Smooth muscle cell of the brain vasculature (primary cell): Measurements from ENCODE around the gene EPHB6.

Experiments used
- DNase-seq: peaks from one replicate; pipeline ENCODE4 v3.0.0-alpha.2; 2012; ENCODE audit warnings: low read depth, low spot score

EPHB6 gene

DNA sequence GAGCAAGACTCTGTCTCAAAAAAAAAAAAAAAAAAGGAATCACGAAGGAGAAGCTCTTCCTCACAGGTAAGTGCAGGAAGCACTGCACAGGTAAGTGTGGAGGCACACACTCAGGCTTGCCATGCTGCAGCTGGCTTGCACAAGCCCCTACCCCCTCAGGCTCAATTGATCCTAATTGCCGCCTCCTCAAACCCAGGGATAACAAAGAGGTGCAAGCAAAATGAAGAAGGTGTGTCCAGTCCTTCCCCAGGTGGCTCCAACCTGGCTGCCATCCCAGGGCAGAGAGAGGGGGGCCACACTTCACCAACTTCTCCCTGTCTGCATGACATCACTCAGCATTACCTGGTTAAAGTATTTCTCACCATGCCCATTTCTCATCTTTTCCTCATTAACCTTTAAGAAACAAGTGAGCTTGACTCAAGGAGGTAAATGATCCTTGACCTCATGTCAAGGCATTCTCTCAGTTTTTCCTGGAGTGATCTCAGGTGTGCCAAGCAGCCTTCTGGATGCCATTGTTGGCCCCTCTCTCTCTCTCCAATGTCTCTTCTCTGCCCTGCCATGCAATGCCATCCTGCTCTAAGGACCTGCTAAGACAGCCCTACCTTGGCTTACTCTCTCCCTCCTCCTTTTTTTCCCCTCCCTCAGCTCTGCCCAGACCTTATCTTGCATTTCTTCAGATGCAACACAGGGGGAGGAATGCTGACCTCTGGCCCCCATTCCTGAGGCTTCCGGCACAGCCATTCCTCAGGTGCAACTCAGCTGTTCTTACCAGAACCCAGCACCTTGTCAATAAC, 43.7 kb downstream of the EPHB6 start:
- DNase-seq, result no peak

DNA sequence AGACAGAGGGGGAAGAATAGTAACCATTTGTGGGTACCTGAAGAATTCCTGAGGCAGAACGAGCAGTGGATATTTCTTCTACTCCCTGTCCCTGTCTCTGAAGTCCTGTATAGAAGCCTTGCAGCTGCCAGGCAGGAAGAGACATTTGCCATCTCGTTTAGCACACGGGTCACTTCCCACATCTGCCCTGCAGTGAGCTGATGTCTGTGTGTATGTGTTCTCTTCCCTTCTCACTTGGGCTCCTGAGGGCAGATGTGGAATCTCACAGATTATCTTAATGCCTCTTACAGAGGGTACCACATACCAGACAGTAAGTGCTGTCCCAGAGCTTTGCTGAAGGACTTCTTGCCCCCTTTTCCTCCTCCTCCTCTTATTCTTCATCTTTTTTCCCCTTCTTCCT, 44.8 kb downstream of the EPHB6 start:
- DNase-seq, result no peak

DNA sequence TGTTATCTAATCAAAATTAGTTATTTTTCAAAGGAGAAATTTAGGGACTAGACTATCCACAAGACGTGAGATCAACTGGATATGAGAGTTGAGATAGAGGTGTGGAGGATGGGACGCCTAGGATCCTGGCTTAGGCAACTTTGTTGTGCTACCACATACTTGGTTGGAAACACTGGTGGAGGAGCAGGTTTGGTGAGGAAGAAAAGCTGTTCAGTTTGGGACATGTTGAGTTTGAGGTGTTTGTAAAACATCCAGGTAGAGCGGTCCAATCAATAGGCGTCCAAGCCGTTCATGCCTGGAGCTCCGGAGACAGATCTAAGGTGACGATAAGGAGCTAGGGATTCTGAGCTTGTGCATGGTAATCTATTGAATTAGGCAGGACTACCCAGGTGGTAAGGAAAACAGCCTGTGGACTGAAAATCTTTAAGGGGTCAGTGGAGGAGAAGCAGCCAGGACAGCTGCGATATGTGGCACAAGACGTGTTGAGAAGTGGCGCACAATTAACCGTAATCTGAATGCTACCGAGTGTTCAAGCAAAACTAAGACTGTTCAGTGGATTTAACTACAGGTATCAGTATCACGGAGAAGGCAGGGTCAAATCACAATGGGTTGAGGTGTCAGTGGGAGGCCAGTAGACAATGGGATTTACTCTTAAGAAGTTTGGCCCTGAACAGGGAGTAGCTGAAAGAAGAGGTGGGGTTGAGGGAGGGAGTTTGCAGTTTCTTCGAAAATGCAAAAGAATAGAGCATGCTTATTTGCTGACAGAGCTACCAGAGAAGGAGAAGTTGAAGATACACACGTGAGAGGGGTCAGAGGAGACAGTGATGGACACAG, 46.8 kb downstream of the EPHB6 start:
- DNase-seq, result no peak

DNA sequence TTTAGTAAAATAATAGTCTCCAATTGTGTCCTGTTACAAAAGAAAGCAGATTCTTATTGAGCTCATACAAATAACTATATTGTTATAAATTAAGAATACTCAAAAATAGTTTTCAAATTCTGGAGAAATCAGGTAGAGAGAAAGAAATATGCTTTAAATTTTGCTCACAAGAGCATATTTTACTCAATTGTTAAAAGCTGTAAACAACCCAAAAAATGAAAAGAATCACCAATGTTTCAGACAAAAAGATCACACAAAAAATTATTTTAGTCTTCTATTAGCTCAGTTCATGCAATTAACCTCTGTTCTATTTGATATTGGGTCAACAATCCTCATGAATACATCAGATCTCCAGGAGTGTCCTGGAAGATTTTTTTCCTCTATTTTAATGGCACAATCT, 49.3 kb downstream of the EPHB6 start:
- no peak for DNase-seq

DNA sequence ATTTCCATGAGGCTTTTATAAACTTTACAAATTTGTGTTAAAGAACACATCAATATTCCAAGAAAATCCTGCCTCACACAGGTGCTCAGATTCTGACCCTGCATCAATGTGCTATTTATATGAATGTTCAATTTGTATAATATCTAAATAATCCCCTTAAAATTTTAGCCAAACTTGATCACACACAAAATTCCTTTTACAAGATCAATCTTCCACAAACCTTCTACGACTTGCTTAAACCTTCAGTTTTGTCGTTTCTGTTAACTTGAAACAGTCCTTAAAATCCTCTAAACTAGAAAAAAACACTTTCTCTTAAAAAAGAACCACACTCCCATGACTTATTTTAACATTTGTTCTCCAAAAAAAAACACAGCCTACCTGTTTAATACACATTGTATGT, 50.9 kb downstream of the EPHB6 start:
- no peak for DNase-seq

DNA sequence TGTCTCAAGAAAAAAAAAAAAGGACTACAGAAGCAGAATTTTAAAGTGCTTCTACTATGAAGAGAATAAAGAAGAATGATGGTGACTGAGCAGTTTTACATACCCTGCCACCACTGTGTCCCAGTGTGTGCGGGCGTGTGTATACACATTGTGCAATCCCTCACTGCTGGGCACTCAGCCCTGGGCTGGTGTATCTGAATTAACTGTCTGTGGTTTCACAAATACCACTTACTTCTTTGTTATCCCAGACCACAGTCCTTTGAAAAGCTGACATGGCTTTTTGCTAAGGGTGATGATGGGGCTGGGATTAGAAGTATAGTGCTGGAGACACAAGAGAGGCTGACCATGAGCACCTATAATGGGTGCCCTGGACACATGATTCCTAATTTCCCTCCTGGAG, 51.8 kb downstream of the EPHB6 start:
- no peak for DNase-seq

DNA sequence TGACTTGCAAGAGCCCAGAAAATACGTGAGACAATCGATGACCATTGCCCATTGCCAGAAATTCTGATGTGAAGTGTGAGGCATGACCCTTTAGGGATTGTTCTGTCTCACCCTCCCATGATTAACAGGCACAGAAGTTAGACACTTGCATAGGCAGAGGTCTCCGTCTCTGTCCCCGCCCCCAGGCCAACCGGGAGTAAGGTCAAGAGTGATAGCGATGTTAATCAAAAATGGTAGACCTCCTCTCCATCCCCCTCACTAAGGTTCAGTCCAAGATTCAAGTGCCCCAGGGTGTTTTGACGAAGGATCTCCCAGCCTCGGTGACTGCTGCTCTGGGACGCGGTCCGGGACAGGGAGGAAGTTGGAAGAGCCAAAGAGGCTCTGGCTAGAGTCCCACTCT, 53.4 kb downstream of the EPHB6 start:
- DNase-seq, result no peak

DNA sequence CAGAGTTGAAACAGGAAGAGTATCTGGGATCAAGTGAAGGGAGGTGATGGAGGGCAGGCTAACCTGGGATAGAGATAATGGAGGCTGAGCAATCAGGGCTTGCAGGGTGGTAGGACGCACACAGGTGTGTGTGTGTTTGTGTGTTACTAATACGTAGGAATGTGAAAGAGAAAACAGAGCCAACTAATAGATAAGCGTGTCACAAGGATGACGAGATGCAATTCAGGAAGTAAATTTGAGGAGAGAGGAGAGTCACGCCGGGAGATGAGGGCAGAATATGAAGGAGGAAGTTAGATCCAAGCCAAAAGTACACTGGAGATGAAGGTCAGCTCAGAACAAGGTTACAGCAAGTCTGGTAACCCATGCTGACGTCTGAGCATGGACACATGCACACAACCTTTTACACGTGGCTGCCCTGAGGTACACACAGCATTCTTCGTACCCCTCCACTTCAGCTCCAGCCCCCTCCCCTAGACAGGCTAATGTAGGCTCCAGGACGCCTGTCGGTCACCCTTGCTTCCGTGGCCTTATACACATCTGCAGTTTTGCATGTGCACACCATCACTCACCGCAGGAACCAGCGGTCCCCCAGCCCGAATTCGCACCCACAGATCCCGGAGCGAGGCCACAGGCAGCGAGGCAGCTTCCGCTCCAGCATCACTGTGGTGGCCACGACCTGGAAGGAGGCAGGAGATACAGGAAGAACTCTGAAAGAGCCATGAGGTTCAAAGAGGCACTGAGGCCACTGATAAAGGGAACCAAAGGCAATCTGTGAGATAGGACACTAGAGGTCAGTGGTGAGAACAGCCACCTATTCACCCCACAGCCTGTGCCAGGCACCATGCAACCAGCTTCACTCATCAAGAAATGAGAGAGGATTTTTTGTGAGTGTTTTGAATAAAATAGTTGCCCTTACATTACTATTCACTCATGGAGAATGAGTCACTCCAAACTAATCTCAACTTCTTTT, 54.3 kb downstream of the EPHB6 start:
- no peak for DNase-seq

DNA sequence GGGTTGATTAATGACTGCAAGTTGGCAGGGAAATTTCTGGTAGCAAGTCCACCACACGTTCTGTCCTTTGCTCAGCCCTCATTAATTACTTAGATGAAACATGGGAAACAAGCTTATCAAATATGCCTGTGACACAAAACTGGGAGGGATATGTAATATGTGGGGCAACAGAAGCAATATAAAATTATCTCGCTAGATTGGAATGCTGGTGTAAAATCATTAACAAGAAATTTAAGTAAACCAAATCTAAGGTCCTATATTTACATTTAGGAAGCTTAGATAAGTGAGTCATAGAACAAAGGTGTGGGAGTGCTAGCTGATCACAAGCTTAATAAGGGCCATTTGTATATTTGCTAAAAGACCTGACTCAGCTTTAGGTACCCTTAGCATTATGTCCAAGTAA, 55.2 kb downstream of the EPHB6 start:
- DNase-seq, result no peak

DNA sequence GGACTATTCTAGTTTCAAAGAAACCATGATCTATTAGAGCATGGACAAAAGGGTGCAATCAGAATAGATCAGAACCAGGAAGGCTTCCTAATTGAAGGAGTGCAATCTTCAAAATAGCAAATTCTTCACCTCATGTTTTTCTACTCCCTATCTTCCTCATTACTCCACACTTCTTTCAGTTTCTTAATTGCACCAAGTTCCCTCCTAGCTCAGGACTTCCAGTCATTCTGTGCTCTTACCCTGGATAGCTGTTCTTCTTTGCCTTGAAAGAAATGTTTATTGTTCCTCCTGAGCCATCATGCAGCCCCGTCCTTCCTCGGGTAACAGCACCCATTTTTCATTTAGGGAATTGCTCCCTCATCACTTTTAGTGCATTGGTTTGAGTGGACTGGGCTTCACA, 55.6 kb downstream of the EPHB6 start:
- no peak for DNase-seq

DNA sequence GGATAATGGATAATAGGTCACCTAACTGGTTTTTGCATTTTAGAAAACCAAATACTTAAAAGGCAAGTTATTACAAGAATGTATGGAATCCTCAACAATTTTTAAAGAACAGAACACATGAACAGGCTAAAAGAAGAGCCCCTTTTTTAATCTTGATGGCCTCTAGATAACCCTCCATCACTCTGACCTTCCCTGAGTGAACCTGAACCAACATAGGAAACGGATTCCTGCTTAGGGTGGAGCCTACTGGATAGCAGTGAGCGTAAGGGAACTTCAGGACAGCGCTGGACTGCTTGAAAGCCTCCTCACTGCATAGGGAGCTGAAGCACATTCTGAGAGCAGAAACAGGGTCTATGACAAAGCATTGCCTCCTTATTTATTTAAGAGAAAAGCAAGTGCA, 58.2 kb downstream of the EPHB6 start:
- DNase-seq, result no peak

DNA sequence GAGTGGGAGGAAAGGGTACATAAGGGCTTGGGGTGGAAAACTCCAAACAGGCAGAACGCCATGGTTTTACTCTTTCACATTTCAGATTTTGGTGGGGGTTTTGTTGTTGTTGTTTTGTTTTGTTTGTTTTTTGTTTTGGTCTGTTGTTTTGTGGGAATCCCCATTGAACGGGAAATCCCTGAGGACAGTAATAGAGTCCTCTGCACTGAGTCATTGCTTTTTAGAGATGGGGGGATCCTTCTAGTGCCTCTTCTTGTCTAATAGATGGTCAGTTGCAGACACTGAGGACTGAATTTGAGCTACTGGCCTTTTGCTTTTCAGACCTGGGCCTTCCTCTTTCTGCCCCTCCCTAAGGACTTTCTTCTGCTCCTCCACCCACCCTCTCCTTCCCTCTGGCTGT, 58.7 kb downstream of the EPHB6 start:
- no peak for DNase-seq

DNA sequence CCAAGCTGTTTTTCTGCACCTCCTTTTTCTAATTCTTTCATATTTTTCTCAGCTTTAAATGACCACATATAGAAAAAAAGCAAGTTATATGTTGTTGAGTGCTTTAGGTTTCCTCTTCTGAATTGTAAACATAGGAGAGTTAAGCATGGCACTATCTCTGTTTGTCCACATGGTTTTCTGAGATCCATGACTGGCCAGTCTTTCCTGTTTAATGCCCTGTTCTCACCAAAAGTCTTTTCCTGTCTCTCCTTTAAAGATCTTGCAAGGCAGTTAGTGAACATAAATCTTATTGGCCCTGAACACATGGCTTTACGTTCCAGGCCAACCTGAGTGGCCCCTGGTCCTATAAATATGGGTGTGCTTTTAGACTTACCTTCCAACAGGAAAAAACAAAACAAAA, 59.2 kb downstream of the EPHB6 start:
- DNase-seq, result no peak

DNA sequence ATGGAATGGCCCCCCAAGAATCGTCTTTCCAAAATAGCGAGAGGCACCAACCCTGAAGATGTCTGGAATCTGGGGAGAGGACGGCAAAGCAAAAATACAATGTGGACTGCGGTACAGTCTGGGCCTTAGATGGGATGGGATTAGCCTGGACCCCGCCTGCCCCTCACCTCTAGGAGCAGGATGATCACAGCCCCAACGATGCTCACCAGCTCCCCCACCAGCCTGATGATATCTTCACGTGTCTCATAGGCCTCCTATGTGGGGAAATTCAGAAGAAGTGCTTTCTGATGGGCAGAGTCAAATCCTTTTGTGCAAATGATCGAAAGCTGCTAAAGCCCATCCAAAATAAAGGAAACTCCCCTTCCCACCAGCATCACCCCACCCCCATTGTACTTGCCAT, 60.4 kb downstream of the EPHB6 start:
- DNase-seq, result no peak

DNA sequence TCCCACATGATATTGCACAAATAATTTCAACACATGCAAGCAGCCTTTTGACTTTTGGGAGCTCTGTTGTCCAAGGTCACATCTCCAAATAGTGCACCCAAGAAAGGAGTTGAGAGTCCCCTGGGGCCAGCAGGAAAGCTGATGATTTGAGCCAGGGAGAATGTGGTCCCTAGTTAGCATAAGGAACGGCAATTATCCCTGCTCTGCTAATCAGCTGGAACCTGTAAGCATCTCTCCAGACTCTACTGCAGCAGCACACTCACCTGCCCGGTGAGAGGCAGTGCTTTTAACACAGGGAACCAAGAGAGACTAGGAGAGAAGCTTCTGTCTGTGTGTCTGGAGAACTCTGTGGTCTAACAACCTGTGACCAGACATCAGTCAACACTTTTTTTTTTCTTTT, 61.6 kb downstream of the EPHB6 start:
- DNase-seq, result no peak

DNA sequence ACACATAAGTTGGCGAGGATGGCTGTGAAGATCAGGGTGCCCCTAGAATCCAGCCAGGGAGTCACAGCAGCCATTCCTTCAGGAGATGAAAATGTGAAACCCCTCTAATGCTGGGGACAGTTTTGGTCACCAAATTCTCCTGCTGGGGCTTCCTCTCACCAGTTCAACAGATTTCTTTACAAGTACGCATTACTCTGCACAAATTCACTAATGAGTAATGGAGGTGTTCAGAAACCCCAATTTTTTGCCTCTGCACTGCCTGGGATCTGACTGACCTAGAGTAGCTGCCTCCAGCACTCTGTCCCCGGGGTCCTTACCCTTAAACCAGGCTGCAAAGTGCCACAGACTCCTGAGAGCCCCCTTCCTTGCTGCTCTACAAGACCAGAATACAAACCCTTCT, 62.6 kb downstream of the EPHB6 start:
- no peak for DNase-seq

DNA sequence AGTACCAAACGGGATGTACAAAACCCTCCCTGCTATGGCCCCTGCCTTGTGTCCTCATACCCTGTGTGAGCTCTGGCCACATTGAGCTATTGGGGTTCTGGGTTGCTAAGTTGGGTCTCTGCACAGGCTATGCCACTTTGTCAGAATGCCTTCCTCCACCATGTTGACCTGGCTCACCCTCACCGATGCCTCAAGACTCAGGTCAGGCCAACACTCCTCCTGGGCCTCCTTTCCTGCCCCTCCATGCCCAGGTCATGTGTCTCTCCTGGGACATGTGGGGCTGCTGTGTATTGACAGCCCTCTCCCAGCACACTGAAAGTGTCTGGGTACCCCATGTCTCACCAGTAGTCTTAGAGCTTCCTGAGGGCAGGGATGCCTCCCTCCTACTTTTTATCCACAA, 64.0 kb downstream of the EPHB6 start:
- no peak for DNase-seq

DNA sequence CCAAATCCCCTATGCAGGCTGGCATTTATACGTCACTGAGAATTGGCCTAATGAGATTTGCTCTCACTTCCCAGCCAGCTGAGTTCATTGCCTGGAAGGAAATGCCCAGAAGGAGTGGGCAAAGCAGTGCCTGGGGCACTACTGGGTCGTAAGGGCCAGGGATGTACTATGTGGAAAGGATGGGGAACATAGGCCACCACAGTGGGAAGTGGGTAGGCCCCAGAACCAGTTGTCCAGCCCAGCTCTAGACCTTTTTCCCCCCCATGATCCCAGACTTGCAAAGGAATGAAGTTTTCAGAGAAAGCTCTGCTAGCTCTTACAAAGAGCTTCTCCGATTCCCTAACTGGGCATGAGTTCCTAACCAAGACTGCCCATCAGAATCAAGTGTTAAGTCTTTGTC, 64.8 kb downstream of the EPHB6 start:
- DNase-seq, result no peak
